SU-DHL-6 (cell line): ENCODE data around the gene THSD7A.

Experiments
- H2AFZ ChIP-seq: fragments of 200-600 bp; sonication (generic); 2 replicates; pipeline ENCODE4 v1.6.1; 2014; ENCODE audit warnings: low read depth, mild to moderate bottlenecking, moderate library complexity, mixed read lengths, antibody characterized with exemption, low read length; ENCODE audit not compliant: severe bottlenecking
- H3F3A ChIP-seq: fragments of 200-600 bp; shearing (Covaris generic); 2 replicates; pipeline ENCODE4 v1.6.0; 2016; ENCODE audit warnings: antibody characterized with exemption, mild to moderate bottlenecking; ENCODE audit not compliant: insufficient read depth
- H3K27ac ChIP-seq: fragments of 200-600 bp; sonication (generic); 2 replicates; pipeline ENCODE4 v1.5.1; 2016; ENCODE audit warnings: low read depth, mild to moderate bottlenecking, low read length, moderate library complexity, mixed read lengths
- H3K27me3 ChIP-seq: fragments of 200-600 bp; sonication (generic), shearing (Covaris generic); 2 replicates; pipeline ENCODE4 v1.6.0; 2014; ENCODE audit warnings: mild to moderate bottlenecking, low read length
- H3K36me3 ChIP-seq: fragments of 200-600 bp; sonication (generic); 2 replicates; pipeline ENCODE4 v1.6.1; 2014; ENCODE audit warnings: mild to moderate bottlenecking, low read length, mixed read lengths
- H3K4me2 ChIP-seq: fragments of 300-600, 200-600 bp; shearing (Covaris generic), sonication (generic); 2 replicates; pipeline ENCODE4 v1.6.0; 2014; ENCODE audit warnings: low read length, low read depth, mild to moderate bottlenecking; ENCODE audit not compliant: poor library complexity, severe bottlenecking
- H3K4me3 ChIP-seq: fragments of 200-600 bp; sonication (generic); 2 replicates; pipeline ENCODE4 v1.5.1; 2014; ENCODE audit warnings: antibody characterized with exemption, low read length, mild to moderate bottlenecking, mixed read lengths; ENCODE audit not compliant: insufficient read depth, poor library complexity, severe bottlenecking
- H3K79me2 ChIP-seq: fragments of 200-600 bp; sonication (generic); 2 replicates; pipeline ENCODE4 v1.6.1; 2014; ENCODE audit warnings: mild to moderate bottlenecking, low read length, moderate library complexity; ENCODE audit not compliant: insufficient read depth
- H3K9ac ChIP-seq: fragments of 200-600 bp; sonication (generic); 2 replicates; pipeline ENCODE4 v1.7.0; 2014; ENCODE audit warnings: mild to moderate bottlenecking, low read length
- H3K9me2 ChIP-seq: fragments of 200-600 bp; sonication (generic); replicated peaks from 2 replicates; pipeline ENCODE4 v1.6.1; 2014; ENCODE audit warnings: low read length; ENCODE audit not compliant: insufficient read depth
- H3K9me3 ChIP-seq: fragments of 200-600 bp; sonication (generic); 2 replicates; pipeline ENCODE4 v1.6.1; 2014; ENCODE audit warnings: low read length, mixed read lengths; ENCODE audit not compliant: insufficient read depth
- H4K20me1 ChIP-seq: fragments of 200-600 bp; sonication (generic); 2 replicates; pipeline ENCODE4 v1.6.1; 2014; ENCODE audit warnings: low read depth, mild to moderate bottlenecking, antibody characterized with exemption, low read length, moderate library complexity, mixed read lengths
- EZH2phosphoT487 ChIP-seq: fragments of 200-600 bp; sonication (generic), shearing (Covaris generic); conservative IDR thresholded peaks from 2 replicates; pipeline ENCODE4 v1.6.1; 2018; ENCODE audit warnings: mild to moderate bottlenecking, antibody characterized with exemption, low read length, moderate library complexity, mixed read lengths
- TF ChIP-seq, protein P1 (sequence below): fragments of 200-600 bp; sonication (generic); IDR thresholded peaks from one replicate; pipeline ENCODE4 v1.5.1; 2017; ENCODE audit warnings: antibody characterized with exemption, mild to moderate bottlenecking, low read length, moderate library complexity; ENCODE audit not compliant: insufficient read depth, poor library complexity, severe bottlenecking

Gene THSD7A

DNA sequence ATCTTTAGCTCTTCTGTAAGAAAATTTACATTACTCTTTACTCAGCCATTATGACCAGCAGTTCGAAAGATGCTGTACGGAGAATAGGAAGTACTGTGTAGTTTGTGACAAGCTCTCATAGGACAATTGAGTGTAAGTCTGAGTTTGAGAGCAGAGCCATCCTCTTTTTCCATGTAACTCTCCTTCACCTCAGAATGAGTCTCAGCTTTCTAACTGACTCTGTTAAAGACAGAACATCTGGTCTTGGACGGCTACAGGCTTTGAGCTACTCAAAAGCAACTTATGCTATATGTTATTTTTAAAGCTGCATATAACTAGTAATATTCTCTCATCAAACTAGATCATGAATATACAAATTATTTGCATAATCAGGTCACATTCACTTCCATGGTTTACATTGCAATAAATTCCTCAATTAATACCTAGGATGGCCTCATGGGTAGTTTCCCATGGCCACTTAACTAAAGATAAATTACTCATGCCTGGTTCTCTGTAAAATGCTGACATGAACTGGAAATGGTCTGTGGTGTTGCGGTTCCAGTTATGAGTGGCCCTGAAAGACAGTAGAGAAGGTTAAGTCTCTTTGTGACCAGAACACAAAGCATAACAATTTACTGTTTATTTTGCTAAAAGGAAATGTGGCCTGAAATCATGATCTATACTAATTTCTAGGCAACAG, 499.7 kb downstream of the THSD7A start:
- Histone ChIP-seq H3K79me2 (no peaks in the 10 kb centered on the region), H3K36me3 (no peaks in the 10 kb centered on the region), H3K4me3 (no peak overlapping the region), H3F3A (no peaks in the 10 kb centered on the region), H3K9me3 (no peaks in the 10 kb centered on the region), H4K20me1 (no peaks in the 10 kb centered on the region), H3K9me2 (no peaks in the 10 kb centered on the region), H3K27me3 (no peaks in the 10 kb centered on the region), H3K27ac (no peak overlapping the region), H3K4me2 (no peak overlapping the region), H3K9ac (no peak overlapping the region), H2AFZ (no peak overlapping the region)
- TF ChIP-seq EZH2phosphoT487: no peak
- TF ChIP-seq, protein P1, sequence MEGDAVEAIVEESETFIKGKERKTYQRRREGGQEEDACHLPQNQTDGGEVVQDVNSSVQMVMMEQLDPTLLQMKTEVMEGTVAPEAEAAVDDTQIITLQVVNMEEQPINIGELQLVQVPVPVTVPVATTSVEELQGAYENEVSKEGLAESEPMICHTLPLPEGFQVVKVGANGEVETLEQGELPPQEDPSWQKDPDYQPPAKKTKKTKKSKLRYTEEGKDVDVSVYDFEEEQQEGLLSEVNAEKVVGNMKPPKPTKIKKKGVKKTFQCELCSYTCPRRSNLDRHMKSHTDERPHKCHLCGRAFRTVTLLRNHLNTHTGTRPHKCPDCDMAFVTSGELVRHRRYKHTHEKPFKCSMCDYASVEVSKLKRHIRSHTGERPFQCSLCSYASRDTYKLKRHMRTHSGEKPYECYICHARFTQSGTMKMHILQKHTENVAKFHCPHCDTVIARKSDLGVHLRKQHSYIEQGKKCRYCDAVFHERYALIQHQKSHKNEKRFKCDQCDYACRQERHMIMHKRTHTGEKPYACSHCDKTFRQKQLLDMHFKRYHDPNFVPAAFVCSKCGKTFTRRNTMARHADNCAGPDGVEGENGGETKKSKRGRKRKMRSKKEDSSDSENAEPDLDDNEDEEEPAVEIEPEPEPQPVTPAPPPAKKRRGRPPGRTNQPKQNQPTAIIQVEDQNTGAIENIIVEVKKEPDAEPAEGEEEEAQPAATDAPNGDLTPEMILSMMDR: no peak

DNA sequence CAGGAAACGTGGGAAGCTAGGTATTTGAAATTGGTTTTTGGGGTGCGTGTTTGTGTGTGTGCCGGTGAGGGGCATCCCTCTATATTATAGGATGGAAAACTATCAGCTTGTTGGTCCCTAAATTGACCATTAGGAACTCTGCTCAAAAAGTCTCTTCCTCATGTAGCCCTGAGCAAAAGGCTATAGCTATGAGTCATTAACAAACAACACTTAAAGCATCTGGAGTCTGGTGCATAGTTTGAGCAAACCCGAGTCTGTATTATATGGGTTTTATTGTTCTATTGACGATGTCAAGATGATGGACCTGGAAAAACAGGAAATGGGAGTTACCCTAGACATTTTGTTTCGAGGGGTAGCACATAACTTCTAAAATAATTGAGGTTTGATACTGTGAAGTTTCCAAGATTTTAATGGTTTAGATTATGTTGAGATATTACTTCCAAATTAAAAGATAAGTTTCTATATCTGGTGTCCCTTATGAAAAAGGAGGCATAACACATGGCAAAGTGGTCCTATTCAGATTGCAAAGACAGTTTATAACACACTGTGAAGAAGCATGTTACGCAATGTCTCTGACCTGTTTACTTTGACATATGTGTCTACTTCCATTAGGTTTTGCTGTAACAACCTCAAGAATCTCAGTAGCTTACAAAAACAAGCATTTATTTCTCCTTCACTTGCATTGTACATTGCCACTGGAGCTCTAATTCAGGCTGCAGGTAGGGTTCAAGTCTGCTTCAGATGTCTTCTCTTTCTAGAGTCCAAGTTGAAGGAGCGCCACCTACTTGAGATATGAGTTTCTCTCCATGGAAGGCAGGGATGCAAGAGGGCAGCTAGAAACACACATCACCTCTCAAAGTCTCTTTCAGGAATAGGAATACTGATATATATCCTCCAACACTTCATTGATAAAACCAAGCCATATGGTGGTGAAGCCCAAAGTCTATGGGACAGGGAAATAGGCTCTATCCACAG, 500.6 kb downstream of the THSD7A start:
- no peak overlapping the region for H3K4me3 ChIP-seq
- no peaks in the 10 kb centered on the region for H3K36me3 ChIP-seq
- no peaks in the 10 kb centered on the region for H3K9me2 ChIP-seq
- H3K9ac ChIP-seq: no peak overlapping the region
- H3K9me3 ChIP-seq: no peaks in the 10 kb centered on the region
- no peaks in the 10 kb centered on the region for H3F3A ChIP-seq
- H3K27me3 ChIP-seq: no peaks in the 10 kb centered on the region
- H2AFZ ChIP-seq: no peak overlapping the region
- H4K20me1 ChIP-seq: no peaks in the 10 kb centered on the region
- H3K79me2 ChIP-seq: no peaks in the 10 kb centered on the region
- TF ChIP-seq, protein P1: no peak
- no peak overlapping the region for H3K4me2 ChIP-seq
- H3K27ac ChIP-seq: no peak overlapping the region

DNA sequence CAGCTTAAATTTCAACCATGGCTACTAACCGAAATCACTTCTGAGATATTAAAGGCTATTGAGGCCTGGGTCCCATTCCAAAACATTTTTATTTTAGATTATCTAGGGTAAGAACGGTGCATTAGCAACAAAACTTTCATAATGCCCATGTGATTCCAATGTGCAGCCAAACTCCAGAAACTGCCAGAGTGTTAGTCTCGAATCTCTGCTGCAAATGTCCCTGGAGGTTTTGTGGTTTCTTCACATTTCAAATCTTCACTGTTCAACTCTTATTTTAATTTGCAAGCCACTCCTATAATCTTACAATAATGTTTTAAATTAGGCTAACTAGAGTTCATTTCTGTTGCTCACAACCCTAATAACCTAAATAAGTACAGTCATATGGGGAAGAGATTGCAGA, 501.3 kb downstream of the THSD7A start:
- Histone ChIP-seq H3K9me3 (no peaks in the 10 kb centered on the region), H3K4me2 (no peak overlapping the region), H3K9ac (no peak overlapping the region), H3K36me3 (no peaks in the 10 kb centered on the region), H3K79me2 (no peaks in the 10 kb centered on the region), H3K4me3 (no peak overlapping the region), H3K9me2 (no peaks in the 10 kb centered on the region), H2AFZ (no peak overlapping the region), H3K27me3 (no peaks in the 10 kb centered on the region), H3F3A (no peaks in the 10 kb centered on the region), H3K27ac (no peak overlapping the region), H4K20me1 (no peaks in the 10 kb centered on the region)
- TF ChIP-seq EZH2phosphoT487: no peak
- TF ChIP-seq, protein P1: no peak
